Liver (tissue), 9 donors: Measurements from ENCODE around the gene OLFML1. TPM values are rescaled to one million over a fixed set of nuclear protein-coding genes. Genes with fewer than 3 reads are reported as not detected.

Experiments used
- DNase-seq: peaks from one replicate; pipeline ENCODE4 v3.0.0-alpha.2; 2017; ENCODE audit warnings: low spot score
- H3K27ac ChIP-seq, 2 donors: one replicate each; pipeline ENCODE4 v1.7.0; 2013; ENCODE audit warnings: inconsistent platforms in 2 of 2, low read length in 2 of 2, control low read depth in 1 of 2, low read depth in 1 of 2, mild to moderate bottlenecking in 1 of 2
- H3K27me3 ChIP-seq, 4 donors: one replicate each; pipeline versions ENCODE4 v1.6.1 to v1.7.0; 2013; ENCODE audit warnings: low read length in 3 of 4, inconsistent platforms in 1 of 4, mild to moderate bottlenecking in 1 of 4, moderate library complexity in 1 of 4; ENCODE audit not compliant: control insufficient read depth in 4 of 4, insufficient read depth in 4 of 4
- H3K36me3 ChIP-seq, 4 donors: one replicate each; pipeline versions ENCODE4 v1.6.1 to v1.7.0; 2013; ENCODE audit warnings: low read length in 3 of 4, mild to moderate bottlenecking in 3 of 4, low read depth in 1 of 4, moderate library complexity in 1 of 4; ENCODE audit not compliant: control insufficient read depth in 4 of 4, insufficient read depth in 3 of 4
- H3K4me1 ChIP-seq, 4 donors: one replicate each; pipeline versions ENCODE4 v1.6.1 to v1.7.0; 2013; ENCODE audit warnings: low read length in 3 of 4, mild to moderate bottlenecking in 3 of 4, moderate library complexity in 1 of 4; ENCODE audit not compliant: control insufficient read depth in 4 of 4, insufficient read depth in 4 of 4
- H3K4me3 ChIP-seq, 3 donors: one replicate each; pipeline versions ENCODE4 v1.6.1 to v1.7.0; 2013; ENCODE audit warnings: low read length in 3 of 3, control low read depth in 1 of 3, low read depth in 1 of 3, mild to moderate bottlenecking in 1 of 3
- H3K9ac ChIP-seq, 2 donors: one replicate each; pipeline ENCODE4 v1.7.0; 2013; ENCODE audit warnings: low read length in 2 of 2, mild to moderate bottlenecking in 2 of 2, moderate library complexity in 2 of 2, control low read depth in 1 of 2, low read depth in 1 of 2
- H3K9me3 ChIP-seq, 4 donors: one replicate each; pipeline versions ENCODE4 v1.6.1 to v1.7.0; 2013; ENCODE audit warnings: low read length in 3 of 4; ENCODE audit not compliant: control insufficient read depth in 4 of 4
- FOXA1 ChIP-seq: IDR thresholded peaks from 2 replicates; pipeline ENCODE4 v1.6.1; 2016; ENCODE audit warnings: antibody characterized with exemption
- FOXA2 ChIP-seq: IDR thresholded peaks from 2 replicates; pipeline ENCODE4 v1.6.1; 2016; ENCODE audit warnings: antibody characterized with exemption
- GABPA ChIP-seq, 2 donors: IDR thresholded peaks in 1 of 2; conservative IDR thresholded peaks in 1 of 2; 2 replicates each; pipeline ENCODE4 v1.6.1; 2016; ENCODE audit warnings: antibody characterized with exemption in 2 of 2, mild to moderate bottlenecking in 1 of 2, moderate library complexity in 1 of 2
- HNF4A ChIP-seq, 2 donors: conservative IDR thresholded peaks; 2 replicates each; pipeline ENCODE4 v1.6.1; 2016; ENCODE audit warnings: antibody characterized with exemption in 2 of 2, mild to moderate bottlenecking in 2 of 2
- HNF4G ChIP-seq: IDR thresholded peaks from 2 replicates; pipeline ENCODE4 v1.6.1; 2016; ENCODE audit warnings: antibody characterized with exemption
- JUND ChIP-seq, 2 donors: IDR thresholded peaks; 2 replicates each; pipeline ENCODE4 v1.6.1; 2016; ENCODE audit warnings: antibody characterized with exemption in 2 of 2
- NR2F2 ChIP-seq: IDR thresholded peaks from 2 replicates; pipeline ENCODE4 v1.6.1; 2016; ENCODE audit warnings: antibody characterized with exemption
- RAD21 ChIP-seq, 2 donors: IDR thresholded peaks; 2 replicates each; pipeline ENCODE4 v1.6.1; 2016; ENCODE audit warnings: antibody characterized with exemption in 2 of 2, mild to moderate bottlenecking in 2 of 2
- SP1 ChIP-seq: IDR thresholded peaks from 2 replicates; pipeline ENCODE4 v1.6.1; 2018; ENCODE audit warnings: antibody characterized with exemption, mild to moderate bottlenecking
- TAF1 ChIP-seq: conservative IDR thresholded peaks from 2 replicates; pipeline ENCODE4 v1.6.1; 2016; ENCODE audit warnings: antibody characterized with exemption, mild to moderate bottlenecking
- YY1 ChIP-seq: IDR thresholded peaks from 2 replicates; pipeline ENCODE4 v1.6.1; 2016; ENCODE audit warnings: antibody characterized with exemption, mild to moderate bottlenecking
- WGBS: extraction: QIAGEN DNeasy Blood & Tissue Kit; methylation state at CpG from one replicate; pipeline ENCODE4 v1.1.7; 2013; 5-methylcytosine and 5-hydroxymethylcytosine counted together
- polyA plus RNA-seq, 2 donors: library from polyadenylated mRNA; stranded (reverse) in 1 of 2; unstranded in 1 of 2; fragments of 200-250 nt in 1 of 2; fragments of >200 nt in 1 of 2; fragmentation: Nextera tagmentation in 1 of 2; extraction: Ambion mirVana in 1 of 2; gene quantifications; one replicate each; pipeline versions ENCODE4 v1.2.1 to v1.2.3, GENCODE V29; 2013 to 2015
- total RNA-seq, 2 donors: library from RNA; depleted of rRNA; stranded (reverse); fragments of >200 nt; gene quantifications; one replicate each; pipeline ENCODE4 v1.2.3, GENCODE V29; 2014
- TF ChIP-seq, protein P1 (sequence below): fragments of 150-350 bp; IDR thresholded peaks from 2 replicates; pipeline ENCODE4 v1.5.1; 2017; ENCODE audit warnings: improper control_type of control experiment, low read depth, low read length; ENCODE audit not compliant: missing input control
- TF ChIP-seq, protein P2 (sequence below): IDR thresholded peaks from 2 replicates; pipeline ENCODE4 v1.6.1; 2016; ENCODE audit warnings: antibody characterized with exemption, mild to moderate bottlenecking
- TF ChIP-seq, protein P3 (sequence below): IDR thresholded peaks from 2 replicates; pipeline ENCODE4 v1.6.1; 2016; ENCODE audit warnings: antibody characterized with exemption
- TF ChIP-seq, protein P4 (sequence below): IDR thresholded peaks from 2 replicates; pipeline ENCODE4 v1.6.1; 2016; ENCODE audit warnings: antibody characterized with exemption
- donor health status: healthy.
- donor health status: healthy.
- donor health status: healthy.
- donor health status: healthy.
- donor health status: healthy.

Gene OLFML1
- total and polyA plus RNA-seq, 4 donors, result 2.8 to 4.2 (median 2.9) TPM

DNA sequence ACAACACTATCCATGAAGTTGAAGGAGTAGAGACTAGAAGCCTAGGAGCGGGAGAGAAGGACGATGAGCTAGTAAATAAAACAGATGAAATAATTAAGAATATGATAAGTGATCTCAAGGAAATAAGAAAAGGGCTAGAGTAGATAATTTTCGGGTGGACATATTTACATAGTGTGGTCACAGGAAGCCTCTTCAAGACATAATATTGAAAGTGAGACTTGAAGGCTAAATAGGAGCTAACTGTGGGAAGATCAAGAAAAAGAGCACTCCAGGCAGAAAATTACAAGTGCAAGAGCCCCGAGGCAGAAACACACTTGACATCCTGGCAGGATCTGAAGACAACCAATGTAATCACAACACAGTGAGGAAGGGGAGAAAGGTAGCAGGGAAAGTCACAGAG, 16.6 kb downstream of the OLFML1 start (continued):
- TF ChIP-seq, protein P1, sequence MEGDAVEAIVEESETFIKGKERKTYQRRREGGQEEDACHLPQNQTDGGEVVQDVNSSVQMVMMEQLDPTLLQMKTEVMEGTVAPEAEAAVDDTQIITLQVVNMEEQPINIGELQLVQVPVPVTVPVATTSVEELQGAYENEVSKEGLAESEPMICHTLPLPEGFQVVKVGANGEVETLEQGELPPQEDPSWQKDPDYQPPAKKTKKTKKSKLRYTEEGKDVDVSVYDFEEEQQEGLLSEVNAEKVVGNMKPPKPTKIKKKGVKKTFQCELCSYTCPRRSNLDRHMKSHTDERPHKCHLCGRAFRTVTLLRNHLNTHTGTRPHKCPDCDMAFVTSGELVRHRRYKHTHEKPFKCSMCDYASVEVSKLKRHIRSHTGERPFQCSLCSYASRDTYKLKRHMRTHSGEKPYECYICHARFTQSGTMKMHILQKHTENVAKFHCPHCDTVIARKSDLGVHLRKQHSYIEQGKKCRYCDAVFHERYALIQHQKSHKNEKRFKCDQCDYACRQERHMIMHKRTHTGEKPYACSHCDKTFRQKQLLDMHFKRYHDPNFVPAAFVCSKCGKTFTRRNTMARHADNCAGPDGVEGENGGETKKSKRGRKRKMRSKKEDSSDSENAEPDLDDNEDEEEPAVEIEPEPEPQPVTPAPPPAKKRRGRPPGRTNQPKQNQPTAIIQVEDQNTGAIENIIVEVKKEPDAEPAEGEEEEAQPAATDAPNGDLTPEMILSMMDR, result no peak
- TF ChIP-seq JUND (IDR thresholded peaks at IDR 0.05), result no peak
- TF ChIP-seq SP1, result no peak
- no peak for TF ChIP-seq FOXA1
- TF ChIP-seq YY1, result no peak
- TF ChIP-seq NR2F2, result no peak

DNA sequence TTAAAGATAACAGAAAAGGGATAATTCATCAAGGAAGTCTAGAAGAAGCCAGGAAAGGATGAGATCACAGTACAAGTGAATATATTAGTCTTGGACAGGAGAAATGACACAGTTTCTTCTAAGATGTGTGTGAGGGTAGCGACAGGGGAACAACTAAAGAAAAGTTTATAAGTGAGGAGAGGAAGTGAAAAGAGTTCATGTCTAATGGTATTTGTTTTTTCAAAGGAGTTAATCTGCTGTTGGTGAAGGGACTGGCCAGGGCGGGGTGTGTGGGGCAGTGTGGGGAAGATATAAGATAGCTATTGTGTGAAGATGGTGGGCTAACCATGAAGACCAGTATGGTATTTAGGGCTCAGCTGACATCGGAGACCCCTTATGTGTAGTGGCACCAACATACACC, 20.9 kb downstream of the OLFML1 start:
- 95% methylated on average over 3 of the region's 3 CpGs for WGBS
- Histone ChIP-seq H3K9me3 (no peaks in the 10 kb centered on the region), H3K4me1 (peaks cover 3 to 11% (median 3%) of the 10 kb centered on the region in 4 donors), H3K9ac (no peak overlapping the region), H3K4me3 (no peak overlapping the region), H3K36me3 (peaks cover 0 to 2% (median 0%) of the 10 kb centered on the region in 4 donors), H3K27me3 (no peaks in the 10 kb centered on the region), H3K27ac (no peak overlapping the region)
- no peak for DNase-seq
- no peak for TF ChIP-seq JUND (IDR thresholded peaks at IDR 0.05)
- TF ChIP-seq, protein P2, sequence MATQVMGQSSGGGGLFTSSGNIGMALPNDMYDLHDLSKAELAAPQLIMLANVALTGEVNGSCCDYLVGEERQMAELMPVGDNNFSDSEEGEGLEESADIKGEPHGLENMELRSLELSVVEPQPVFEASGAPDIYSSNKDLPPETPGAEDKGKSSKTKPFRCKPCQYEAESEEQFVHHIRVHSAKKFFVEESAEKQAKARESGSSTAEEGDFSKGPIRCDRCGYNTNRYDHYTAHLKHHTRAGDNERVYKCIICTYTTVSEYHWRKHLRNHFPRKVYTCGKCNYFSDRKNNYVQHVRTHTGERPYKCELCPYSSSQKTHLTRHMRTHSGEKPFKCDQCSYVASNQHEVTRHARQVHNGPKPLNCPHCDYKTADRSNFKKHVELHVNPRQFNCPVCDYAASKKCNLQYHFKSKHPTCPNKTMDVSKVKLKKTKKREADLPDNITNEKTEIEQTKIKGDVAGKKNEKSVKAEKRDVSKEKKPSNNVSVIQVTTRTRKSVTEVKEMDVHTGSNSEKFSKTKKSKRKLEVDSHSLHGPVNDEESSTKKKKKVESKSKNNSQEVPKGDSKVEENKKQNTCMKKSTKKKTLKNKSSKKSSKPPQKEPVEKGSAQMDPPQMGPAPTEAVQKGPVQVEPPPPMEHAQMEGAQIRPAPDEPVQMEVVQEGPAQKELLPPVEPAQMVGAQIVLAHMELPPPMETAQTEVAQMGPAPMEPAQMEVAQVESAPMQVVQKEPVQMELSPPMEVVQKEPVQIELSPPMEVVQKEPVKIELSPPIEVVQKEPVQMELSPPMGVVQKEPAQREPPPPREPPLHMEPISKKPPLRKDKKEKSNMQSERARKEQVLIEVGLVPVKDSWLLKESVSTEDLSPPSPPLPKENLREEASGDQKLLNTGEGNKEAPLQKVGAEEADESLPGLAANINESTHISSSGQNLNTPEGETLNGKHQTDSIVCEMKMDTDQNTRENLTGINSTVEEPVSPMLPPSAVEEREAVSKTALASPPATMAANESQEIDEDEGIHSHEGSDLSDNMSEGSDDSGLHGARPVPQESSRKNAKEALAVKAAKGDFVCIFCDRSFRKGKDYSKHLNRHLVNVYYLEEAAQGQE, result no peak
- no peak for TF ChIP-seq FOXA2
- TF ChIP-seq, protein P3, sequence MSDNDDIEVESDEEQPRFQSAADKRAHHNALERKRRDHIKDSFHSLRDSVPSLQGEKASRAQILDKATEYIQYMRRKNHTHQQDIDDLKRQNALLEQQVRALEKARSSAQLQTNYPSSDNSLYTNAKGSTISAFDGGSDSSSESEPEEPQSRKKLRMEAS, result no peak
- no peak for TF ChIP-seq GABPA (IDR thresholded peaks at IDR 0.05 in 1 of 2, conservative IDR thresholded peaks at IDR 0.05 in 1 of 2)
- TF ChIP-seq, protein P4, sequence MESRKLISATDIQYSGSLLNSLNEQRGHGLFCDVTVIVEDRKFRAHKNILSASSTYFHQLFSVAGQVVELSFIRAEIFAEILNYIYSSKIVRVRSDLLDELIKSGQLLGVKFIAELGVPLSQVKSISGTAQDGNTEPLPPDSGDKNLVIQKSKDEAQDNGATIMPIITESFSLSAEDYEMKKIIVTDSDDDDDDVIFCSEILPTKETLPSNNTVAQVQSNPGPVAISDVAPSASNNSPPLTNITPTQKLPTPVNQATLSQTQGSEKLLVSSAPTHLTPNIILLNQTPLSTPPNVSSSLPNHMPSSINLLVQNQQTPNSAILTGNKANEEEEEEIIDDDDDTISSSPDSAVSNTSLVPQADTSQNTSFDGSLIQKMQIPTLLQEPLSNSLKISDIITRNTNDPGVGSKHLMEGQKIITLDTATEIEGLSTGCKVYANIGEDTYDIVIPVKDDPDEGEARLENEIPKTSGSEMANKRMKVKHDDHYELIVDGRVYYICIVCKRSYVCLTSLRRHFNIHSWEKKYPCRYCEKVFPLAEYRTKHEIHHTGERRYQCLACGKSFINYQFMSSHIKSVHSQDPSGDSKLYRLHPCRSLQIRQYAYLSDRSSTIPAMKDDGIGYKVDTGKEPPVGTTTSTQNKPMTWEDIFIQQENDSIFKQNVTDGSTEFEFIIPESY, result no peak
- no peak for TF ChIP-seq HNF4G
- TF ChIP-seq HNF4A (conservative IDR thresholded peaks at IDR 0.05), result no peak
- TF ChIP-seq TAF1, result no peak
- TF ChIP-seq NR2F2, result no peak
- TF ChIP-seq SP1, result no peak
- TF ChIP-seq RAD21 (IDR thresholded peaks at IDR 0.05), result no peak
